ENCODE measurements around the gene SEMA5A. TPM values are rescaled to one million over a fixed set of nuclear protein-coding genes. Genes with fewer than 3 reads are reported as not detected.

Gene SEMA5A
- polyA plus RNA-seq, 1 donor from 2014 or later: 3.2 TPM

DNA sequence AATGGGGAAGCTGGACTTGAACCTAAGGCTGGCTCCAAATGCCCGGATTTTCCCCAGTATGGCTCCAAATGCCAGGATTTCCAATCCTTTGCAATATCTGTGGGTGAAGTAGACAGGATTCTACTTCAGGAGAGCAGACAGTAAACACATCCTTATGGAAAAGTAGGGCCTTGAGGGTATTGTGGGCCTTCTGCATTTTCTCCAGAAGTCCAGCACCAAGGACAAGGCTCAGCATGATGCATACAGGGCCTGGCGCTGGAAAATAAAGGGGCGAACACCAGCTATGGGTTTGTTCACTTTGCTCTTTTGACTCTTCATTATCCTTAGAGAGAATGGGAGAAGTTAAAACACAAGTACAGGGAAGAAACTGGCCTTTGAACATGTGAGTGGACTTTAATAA is 347.5 kb downstream of the SEMA5A start:
- no peaks in the 10 kb centered on the region for H4K20me1 ChIP-seq (ENCODE audit: insufficient read depth)
- H3K4me3 ChIP-seq (ENCODE audit: low read length): no peak overlapping the region
- no peak overlapping the region for H3K4me2 ChIP-seq (ENCODE audit: low read length)
- no peaks in the 10 kb centered on the region for H3K79me2 ChIP-seq (replicated peaks; ENCODE audit: insufficient read depth, low read length)
- H3K9me2 ChIP-seq (ENCODE audit: insufficient read depth, low read length): no peaks in the 10 kb centered on the region
- H3K27ac ChIP-seq (ENCODE audit: low read length): no peak overlapping the region
- H3K36me3 ChIP-seq (ENCODE audit: insufficient read depth, low read length): no peaks in the 10 kb centered on the region
- H2AFZ ChIP-seq (ENCODE audit: low read depth, low read length): no peak overlapping the region
- no peaks in the 10 kb centered on the region for H3F3A ChIP-seq (ENCODE audit: insufficient read depth, low read length, poor library complexity, severe bottlenecking)
- TF ChIP-seq TAF1 (IDR thresholded peaks at IDR 0.05; ENCODE audit: low read depth) (no peak), POLR2AphosphoS5 (IDR thresholded peaks at IDR 0.05) (no peak), SMC3 (conservative IDR thresholded peaks at IDR 0.05; ENCODE audit: poor library complexity) (no peak), EZH2 (IDR thresholded peaks at IDR 0.05; ENCODE audit: borderline replicate concordance, insufficient read depth, low read length, poor library complexity, severe bottlenecking) (no peak), EP300 (conservative IDR thresholded peaks at IDR 0.05; ENCODE audit: poor library complexity, severe bottlenecking) (no peak), MXI1 (conservative IDR thresholded peaks at IDR 0.05; ENCODE audit: poor library complexity, severe bottlenecking) (no peak), RAD21 (conservative IDR thresholded peaks at IDR 0.05) (no peak)
- TF ChIP-seq, protein P1, sequence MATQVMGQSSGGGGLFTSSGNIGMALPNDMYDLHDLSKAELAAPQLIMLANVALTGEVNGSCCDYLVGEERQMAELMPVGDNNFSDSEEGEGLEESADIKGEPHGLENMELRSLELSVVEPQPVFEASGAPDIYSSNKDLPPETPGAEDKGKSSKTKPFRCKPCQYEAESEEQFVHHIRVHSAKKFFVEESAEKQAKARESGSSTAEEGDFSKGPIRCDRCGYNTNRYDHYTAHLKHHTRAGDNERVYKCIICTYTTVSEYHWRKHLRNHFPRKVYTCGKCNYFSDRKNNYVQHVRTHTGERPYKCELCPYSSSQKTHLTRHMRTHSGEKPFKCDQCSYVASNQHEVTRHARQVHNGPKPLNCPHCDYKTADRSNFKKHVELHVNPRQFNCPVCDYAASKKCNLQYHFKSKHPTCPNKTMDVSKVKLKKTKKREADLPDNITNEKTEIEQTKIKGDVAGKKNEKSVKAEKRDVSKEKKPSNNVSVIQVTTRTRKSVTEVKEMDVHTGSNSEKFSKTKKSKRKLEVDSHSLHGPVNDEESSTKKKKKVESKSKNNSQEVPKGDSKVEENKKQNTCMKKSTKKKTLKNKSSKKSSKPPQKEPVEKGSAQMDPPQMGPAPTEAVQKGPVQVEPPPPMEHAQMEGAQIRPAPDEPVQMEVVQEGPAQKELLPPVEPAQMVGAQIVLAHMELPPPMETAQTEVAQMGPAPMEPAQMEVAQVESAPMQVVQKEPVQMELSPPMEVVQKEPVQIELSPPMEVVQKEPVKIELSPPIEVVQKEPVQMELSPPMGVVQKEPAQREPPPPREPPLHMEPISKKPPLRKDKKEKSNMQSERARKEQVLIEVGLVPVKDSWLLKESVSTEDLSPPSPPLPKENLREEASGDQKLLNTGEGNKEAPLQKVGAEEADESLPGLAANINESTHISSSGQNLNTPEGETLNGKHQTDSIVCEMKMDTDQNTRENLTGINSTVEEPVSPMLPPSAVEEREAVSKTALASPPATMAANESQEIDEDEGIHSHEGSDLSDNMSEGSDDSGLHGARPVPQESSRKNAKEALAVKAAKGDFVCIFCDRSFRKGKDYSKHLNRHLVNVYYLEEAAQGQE (IDR thresholded peaks at IDR 0.05; ENCODE audit: borderline replicate concordance): no peak
- TF ChIP-seq, protein P2, sequence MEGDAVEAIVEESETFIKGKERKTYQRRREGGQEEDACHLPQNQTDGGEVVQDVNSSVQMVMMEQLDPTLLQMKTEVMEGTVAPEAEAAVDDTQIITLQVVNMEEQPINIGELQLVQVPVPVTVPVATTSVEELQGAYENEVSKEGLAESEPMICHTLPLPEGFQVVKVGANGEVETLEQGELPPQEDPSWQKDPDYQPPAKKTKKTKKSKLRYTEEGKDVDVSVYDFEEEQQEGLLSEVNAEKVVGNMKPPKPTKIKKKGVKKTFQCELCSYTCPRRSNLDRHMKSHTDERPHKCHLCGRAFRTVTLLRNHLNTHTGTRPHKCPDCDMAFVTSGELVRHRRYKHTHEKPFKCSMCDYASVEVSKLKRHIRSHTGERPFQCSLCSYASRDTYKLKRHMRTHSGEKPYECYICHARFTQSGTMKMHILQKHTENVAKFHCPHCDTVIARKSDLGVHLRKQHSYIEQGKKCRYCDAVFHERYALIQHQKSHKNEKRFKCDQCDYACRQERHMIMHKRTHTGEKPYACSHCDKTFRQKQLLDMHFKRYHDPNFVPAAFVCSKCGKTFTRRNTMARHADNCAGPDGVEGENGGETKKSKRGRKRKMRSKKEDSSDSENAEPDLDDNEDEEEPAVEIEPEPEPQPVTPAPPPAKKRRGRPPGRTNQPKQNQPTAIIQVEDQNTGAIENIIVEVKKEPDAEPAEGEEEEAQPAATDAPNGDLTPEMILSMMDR (IDR thresholded peaks at IDR 0.05; ENCODE audit: poor library complexity, severe bottlenecking): no peak
- no peaks in the 10 kb centered on the region for H3K27me3 ChIP-seq (ENCODE audit: insufficient read depth, low read depth, low read length)
- H3K9ac ChIP-seq (ENCODE audit: low read length): no peak overlapping the region
- no peaks in the 10 kb centered on the region for H3K9me3 ChIP-seq (ENCODE audit: low read length)

DNA sequence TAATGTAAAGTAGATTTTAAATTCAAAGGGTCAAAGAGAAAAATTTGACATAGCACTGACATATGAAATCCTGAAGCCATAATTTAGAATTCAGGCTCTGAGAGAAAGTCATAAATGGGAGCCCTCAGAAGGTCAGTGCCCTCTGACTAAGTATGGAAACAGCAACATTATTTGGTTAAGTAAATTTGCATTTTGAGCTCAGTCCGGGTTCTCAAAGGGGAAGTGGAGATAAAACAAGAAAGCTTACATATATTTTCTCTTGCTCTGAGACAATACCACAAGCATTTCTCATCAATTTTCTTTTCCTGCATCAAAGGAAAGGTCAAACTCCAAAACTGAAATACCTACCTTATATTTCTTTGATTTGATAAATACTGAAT is 348.0 kb downstream of the SEMA5A start:
- no peaks in the 10 kb centered on the region for H3K36me3 ChIP-seq (ENCODE audit: insufficient read depth, low read length)
- TF ChIP-seq RAD21 (conservative IDR thresholded peaks at IDR 0.05) (no peak), POLR2AphosphoS5 (IDR thresholded peaks at IDR 0.05) (no peak), EZH2 (IDR thresholded peaks at IDR 0.05; ENCODE audit: borderline replicate concordance, insufficient read depth, low read length, poor library complexity, severe bottlenecking) (no peak), SMC3 (conservative IDR thresholded peaks at IDR 0.05; ENCODE audit: poor library complexity) (no peak), MXI1 (conservative IDR thresholded peaks at IDR 0.05; ENCODE audit: poor library complexity, severe bottlenecking) (no peak), EP300 (conservative IDR thresholded peaks at IDR 0.05; ENCODE audit: poor library complexity, severe bottlenecking) (no peak), TAF1 (IDR thresholded peaks at IDR 0.05; ENCODE audit: low read depth) (no peak)
- TF ChIP-seq, protein P1 (IDR thresholded peaks at IDR 0.05; ENCODE audit: borderline replicate concordance): no peak
- TF ChIP-seq, protein P2 (IDR thresholded peaks at IDR 0.05; ENCODE audit: poor library complexity, severe bottlenecking): no peak
- H3K9me3 ChIP-seq (ENCODE audit: low read length): no peaks in the 10 kb centered on the region
- H3F3A ChIP-seq (ENCODE audit: insufficient read depth, low read length, poor library complexity, severe bottlenecking): no peaks in the 10 kb centered on the region
- H3K79me2 ChIP-seq (replicated peaks; ENCODE audit: insufficient read depth, low read length): no peaks in the 10 kb centered on the region
- H3K4me3 ChIP-seq (ENCODE audit: low read length): no peak overlapping the region
- no peak overlapping the region for H3K27ac ChIP-seq (ENCODE audit: low read length)
- H3K9ac ChIP-seq (ENCODE audit: low read length): no peak overlapping the region
- no peaks in the 10 kb centered on the region for H3K27me3 ChIP-seq (ENCODE audit: insufficient read depth, low read depth, low read length)
- H4K20me1 ChIP-seq (ENCODE audit: insufficient read depth): no peaks in the 10 kb centered on the region
- no peak overlapping the region for H3K4me2 ChIP-seq (ENCODE audit: low read length)
- H2AFZ ChIP-seq (ENCODE audit: low read depth, low read length): no peak overlapping the region
- no peaks in the 10 kb centered on the region for H3K9me2 ChIP-seq (ENCODE audit: insufficient read depth, low read length)
